Measurements from ENCODE around the gene COL6A5.

Gene COL6A5

DNA sequence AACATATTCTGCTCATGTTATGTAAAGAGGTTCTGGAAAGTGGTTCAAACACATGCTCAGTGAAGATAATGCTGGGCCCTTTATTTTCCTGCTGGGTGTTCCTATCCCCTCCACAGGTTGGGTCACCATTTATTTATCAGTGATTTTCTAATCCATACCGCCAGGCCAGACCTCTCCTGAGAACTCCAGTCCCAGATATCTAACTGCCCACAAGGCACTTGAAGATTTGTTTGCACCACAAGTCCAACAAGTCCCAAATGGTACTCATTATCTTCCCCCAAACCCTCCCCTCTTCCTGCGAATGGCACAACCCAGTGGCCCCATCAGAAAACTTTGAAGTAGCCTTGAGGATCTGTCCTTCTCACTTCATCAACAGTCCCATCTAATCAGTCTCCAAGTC is 176.9 kb downstream of the COL6A5 start:
- DNase-seq, result no peak

DNA sequence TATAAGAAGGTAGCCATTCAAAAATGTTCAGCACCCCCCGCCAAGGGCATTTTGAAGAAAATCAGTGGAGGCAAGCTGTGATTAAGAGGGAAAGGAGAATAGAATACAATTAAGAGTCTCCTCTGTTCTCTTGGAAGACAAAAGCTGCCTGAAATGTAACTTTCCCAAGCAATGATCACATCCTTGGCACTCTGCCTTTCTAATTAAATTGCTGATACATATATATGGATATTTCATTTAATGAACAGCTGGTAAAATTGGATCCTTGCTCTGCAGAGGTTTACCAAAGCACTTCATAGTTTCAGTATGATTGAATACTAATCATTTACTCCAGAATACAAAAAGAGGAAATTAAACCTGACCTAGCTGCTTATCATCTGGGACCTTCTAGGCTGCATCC is 182.0 kb downstream of the COL6A5 start:
- no peak for DNase-seq

DNA sequence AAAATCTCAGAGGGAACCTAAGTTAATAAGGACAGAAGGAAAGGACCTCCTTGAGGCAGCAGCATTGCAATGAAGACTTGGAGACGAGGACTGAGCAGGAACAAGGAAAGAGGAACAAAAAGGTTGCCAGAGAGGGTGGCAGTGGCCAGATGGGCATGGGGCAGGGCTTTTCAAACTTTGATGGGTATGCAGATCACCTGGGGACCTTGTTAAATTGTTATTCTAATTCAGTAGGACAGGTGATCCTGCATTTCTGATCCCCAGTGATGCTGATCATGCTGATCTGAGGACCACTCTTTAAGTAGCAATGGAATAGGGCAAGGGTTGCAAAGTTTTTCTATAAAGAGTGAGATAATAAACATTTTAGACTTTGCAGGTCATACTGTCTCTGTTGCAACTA is 182.6 kb downstream of the COL6A5 start:
- no peak for DNase-seq

DNA sequence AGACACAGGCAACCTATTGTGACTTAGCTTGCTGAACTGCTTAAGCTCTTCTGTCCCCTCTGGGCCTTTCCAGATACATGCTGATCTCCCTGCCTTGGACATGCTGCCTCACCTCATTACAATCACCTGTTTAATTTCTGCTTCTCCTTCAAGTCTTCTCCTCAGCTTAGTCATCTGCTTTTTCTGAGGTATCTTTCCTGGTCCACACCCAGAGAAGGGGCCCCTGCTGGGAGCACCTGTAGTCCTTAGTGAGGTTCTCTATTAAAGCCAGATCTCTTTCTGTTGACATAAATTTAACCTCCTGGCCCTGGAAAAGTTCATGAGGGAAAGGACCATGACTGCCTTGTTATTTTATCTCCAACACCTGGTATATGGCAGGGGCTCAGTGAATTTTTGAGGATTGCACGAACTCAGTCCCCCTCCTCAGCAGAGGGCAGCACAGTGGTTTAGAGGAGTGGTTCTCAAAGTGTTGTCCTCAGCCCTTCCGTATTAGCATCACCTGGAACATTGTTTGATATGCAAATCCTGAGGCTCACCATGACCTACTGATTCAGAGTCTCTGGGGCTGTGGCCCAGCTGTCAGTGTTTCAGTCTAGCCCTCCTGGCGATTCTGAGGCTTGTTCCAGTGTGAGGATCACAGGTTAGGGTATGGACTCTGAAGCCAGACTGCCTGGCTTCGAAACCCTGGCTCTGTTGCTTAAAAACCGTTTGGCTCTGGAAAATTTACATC is 184.2 kb downstream of the COL6A5 start:
- DNase-seq, result no peak

DNA sequence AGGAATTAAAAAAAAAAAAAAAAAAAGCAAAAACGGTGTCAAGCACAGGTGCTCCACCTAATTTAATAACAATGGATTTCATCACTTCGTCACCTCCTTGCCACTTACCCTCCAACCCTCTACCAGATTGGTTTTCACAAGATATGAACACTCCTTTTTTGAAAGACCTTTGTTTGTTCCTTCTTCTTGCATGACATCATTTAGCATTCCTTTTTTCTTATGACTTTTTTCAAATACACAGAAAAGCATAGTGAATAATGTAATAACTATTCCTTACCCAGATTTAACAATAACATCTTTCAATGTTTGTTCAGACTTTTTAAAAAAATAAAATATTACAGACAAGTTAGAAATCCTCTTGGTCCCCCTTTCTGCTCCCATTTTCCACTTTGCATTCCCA is 187.8 kb downstream of the COL6A5 start:
- DNase-seq, result no peak

Measured in activated CD4-positive, alpha-beta T cell treated with anti-CD3 and anti-CD28 coated beads, Interleukin-2, amount 50 U/mL, for 4 hours (primary cell).